A673 (cell line): ENCODE measurements around the gene FRMD4A.

Experiments used
- EZH2 ChIP-seq: fragments of 200-600 bp; sonication (generic); IDR thresholded peaks from 2 replicates; pipeline ENCODE4 v1.6.1; 2017; ENCODE audit warnings: borderline replicate concordance, low read depth, mild to moderate bottlenecking, mixed read lengths, antibody characterized with exemption, low read length; ENCODE audit not compliant: poor library complexity, severe bottlenecking
- TF ChIP-seq, protein P1 (sequence below): fragments of 300-800, 200-600 bp; sonication (generic); conservative IDR thresholded peaks from 2 replicates; pipeline ENCODE4 v1.5.1; 2017; ENCODE audit warnings: low read depth, mild to moderate bottlenecking, antibody characterized with exemption, low read length, moderate library complexity, mixed read lengths

- TF ChIP-seq, protein P1, sequence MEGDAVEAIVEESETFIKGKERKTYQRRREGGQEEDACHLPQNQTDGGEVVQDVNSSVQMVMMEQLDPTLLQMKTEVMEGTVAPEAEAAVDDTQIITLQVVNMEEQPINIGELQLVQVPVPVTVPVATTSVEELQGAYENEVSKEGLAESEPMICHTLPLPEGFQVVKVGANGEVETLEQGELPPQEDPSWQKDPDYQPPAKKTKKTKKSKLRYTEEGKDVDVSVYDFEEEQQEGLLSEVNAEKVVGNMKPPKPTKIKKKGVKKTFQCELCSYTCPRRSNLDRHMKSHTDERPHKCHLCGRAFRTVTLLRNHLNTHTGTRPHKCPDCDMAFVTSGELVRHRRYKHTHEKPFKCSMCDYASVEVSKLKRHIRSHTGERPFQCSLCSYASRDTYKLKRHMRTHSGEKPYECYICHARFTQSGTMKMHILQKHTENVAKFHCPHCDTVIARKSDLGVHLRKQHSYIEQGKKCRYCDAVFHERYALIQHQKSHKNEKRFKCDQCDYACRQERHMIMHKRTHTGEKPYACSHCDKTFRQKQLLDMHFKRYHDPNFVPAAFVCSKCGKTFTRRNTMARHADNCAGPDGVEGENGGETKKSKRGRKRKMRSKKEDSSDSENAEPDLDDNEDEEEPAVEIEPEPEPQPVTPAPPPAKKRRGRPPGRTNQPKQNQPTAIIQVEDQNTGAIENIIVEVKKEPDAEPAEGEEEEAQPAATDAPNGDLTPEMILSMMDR: no peak
- TF ChIP-seq EZH2: no peak
Observed at GRCh38 chr10:14374745-14375445, 44.2 kb upstream of the FRMD4A start.
